Left lung (tissue), 10 donors: ENCODE results near the gene KLF2. TPM values are rescaled to one million over a fixed set of nuclear protein-coding genes. Genes with fewer than 3 reads are reported as not detected.

Experiments used
- ATAC-seq: fragments of 200-7000 bp; cut with Tn5 transposase; one replicate; pipeline ENCODE4 v1.9.1; 2020; ENCODE audit warnings: moderate library complexity
- DNase-seq, 4 donors: peaks; one replicate each; pipeline ENCODE4 v3.0.0-alpha.2; 2013 to 2020
- H3K27ac ChIP-seq, 2 donors: fragments of 200-600 bp; sonication (generic) in 1 of 2; one replicate each; pipeline versions ENCODE4 v1.5.0 to v1.8.0; 2020 to 2021
- H3K27me3 ChIP-seq, 2 donors: fragments of 200-600 bp; sonication (generic) in 1 of 2; one replicate each; pipeline versions ENCODE4 v1.5.0 to v1.8.0; 2020 to 2021
- H3K36me3 ChIP-seq, 2 donors: fragments of 200-600 bp; sonication (generic) in 1 of 2; one replicate each; pipeline versions ENCODE4 v1.5.0 to v1.8.0; 2020 to 2021
- H3K4me1 ChIP-seq, 2 donors: fragments of 200-600 bp; one replicate each; pipeline ENCODE4 v1.8.0; 2021
- H3K4me3 ChIP-seq, 2 donors: fragments of 200-600 bp; sonication (generic) in 1 of 2; one replicate each; pipeline versions ENCODE4 v1.5.0 to v1.8.0; 2020 to 2021; ENCODE audit warnings: mild to moderate bottlenecking in 1 of 2
- H3K9me3 ChIP-seq, 2 donors: fragments of 200-600 bp; sonication (generic) in 1 of 2; one replicate each; pipeline versions ENCODE4 v1.5.0 to v1.8.0; 2020 to 2021
- CTCF ChIP-seq, 2 donors: fragments of 200-600 bp; sonication (generic) in 1 of 2; IDR thresholded peaks; one replicate each; pipeline versions ENCODE4 v1.5.0 to v1.8.0; 2021; ENCODE audit warnings: antibody characterized with exemption in 2 of 2
- intact Hi-C, 2 donors: fragments of 100-400 bp; cut with DNase I; formaldehyde crosslinking; loops; one replicate each; pipeline versions ENCODE4 v1.11.2 to v1.14.2; 2022
- polyA plus RNA-seq, 6 donors: library from polyadenylated mRNA; unstranded; fragments of 120-200 nt; gene quantifications; one replicate each; pipeline ENCODE4 v1.2.1, GENCODE V29; 2013; ENCODE audit not compliant: insufficient read length in 6 of 6
- total RNA-seq, 2 donors: library from RNA; stranded (reverse); fragmentation: NEBNext Ultra II Directional; extraction: Animal tissue kit (Norgen Biotek cat#: 25700); gene quantifications; one replicate each; pipeline ENCODE4 v1.2.1, GENCODE V29; 2021
- donor health status: DM: no; HTN: yes; CAD: no.
- donor health status: DM: no; HTN: no; CAD: no.

KLF2 gene
- total and polyA plus RNA-seq, 8 donors, result 12.9 to 75.9 (median 37.6) TPM

GRCh38 chr19:16376649-16377048 is 52.0 kb downstream of the KLF2 start:
- Histone ChIP-seq H3K36me3 (peaks cover 0 to 48% of the 10 kb centered on the region in 2 donors), H3K27me3 (no peaks in the 10 kb centered on the region), H3K27ac (no peak overlapping the region), H3K9me3 (no peaks in the 10 kb centered on the region), H3K4me3 (no peak overlapping the region), H3K4me1 (peaks cover 14 to 44% of the 10 kb centered on the region in 2 donors)
- intact Hi-C loops, result no loop called here
- no peak for ATAC-seq
- no peak for DNase-seq
- peak in 1 of 2 donors; percentile 42 for TF ChIP-seq CTCF (IDR thresholded peaks at IDR 0.05)

DNA sequence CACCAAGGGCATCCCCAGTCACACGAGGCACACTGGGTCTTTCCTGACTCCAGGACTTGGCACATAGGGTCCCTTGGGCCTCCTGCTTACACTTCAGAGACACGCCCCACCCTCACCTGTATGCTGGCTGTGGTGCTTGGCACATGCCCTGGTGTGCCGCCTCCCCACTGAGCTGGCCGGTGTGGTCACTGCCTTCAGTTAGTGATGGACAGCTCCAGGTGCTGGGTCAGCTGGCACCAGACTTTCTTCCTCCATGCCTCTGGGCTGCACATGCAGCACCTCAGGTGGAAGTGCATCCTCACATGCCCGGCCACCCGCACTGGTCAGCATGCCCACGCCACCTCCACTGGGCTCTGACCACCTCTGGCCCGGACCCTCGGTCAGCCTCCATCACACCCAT is 52.9 kb downstream of the KLF2 start:
- TF ChIP-seq CTCF (IDR thresholded peaks at IDR 0.05), result no peak
- intact Hi-C loops, result no loop called here
- ATAC-seq (no peak), DNase-seq (no peak)
- peaks cover 9 to 44% of the 10 kb centered on the region in 2 donors for H3K4me1 ChIP-seq
- no peaks in the 10 kb centered on the region for H3K27me3 ChIP-seq
- no peaks in the 10 kb centered on the region for H3K9me3 ChIP-seq
- H3K27ac ChIP-seq, result no peak overlapping the region
- peaks cover 0 to 45% of the 10 kb centered on the region in 2 donors for H3K36me3 ChIP-seq
- no peak overlapping the region for H3K4me3 ChIP-seq

Other genes starting within 250 kb of the KLF2 start
- 100 to 1,000 TPM; 437 to 536 TPM for gene TPM4, start 248.3 kb upstream of the KLF2 start, total RNA-seq
- 100 to 1,000 TPM; 553 to 631 (median 558) TPM for gene TPM4, start 248.3 kb upstream of the KLF2 start, polyA plus RNA-seq
- 10 to 100 TPM; 70.7 to 88.8 TPM for gene RAB8A, start 212.9 kb upstream of the KLF2 start, total RNA-seq
- 100 to 1,000 TPM in 1 of 6 donors, 10 to 100 TPM in 5; 64.9 to 102 (median 73.0) TPM for gene RAB8A, start 212.9 kb upstream of the KLF2 start, polyA plus RNA-seq
- 1 to 10 TPM; 7.1 to 8.5 TPM for gene HSH2D, start 181.1 kb upstream of the KLF2 start, total RNA-seq
- 1 to 10 TPM; 1.8 to 2.7 (median 2.1) TPM for gene HSH2D, start 181.1 kb upstream of the KLF2 start, polyA plus RNA-seq
- gene CIB3, start 151.3 kb upstream of the KLF2 start, total RNA-seq, result not detected
- not detected for gene CIB3, start 151.3 kb upstream of the KLF2 start, polyA plus RNA-seq
- gene FAM32A, start 139.4 kb upstream of the KLF2 start, total RNA-seq, result 10 to 100 TPM; 57.1 to 62.3 TPM
- 100 to 1,000 TPM in 4 of 6 donors, 10 to 100 TPM in 2; 94.4 to 109 (median 105) TPM for gene FAM32A, start 139.4 kb upstream of the KLF2 start, polyA plus RNA-seq
- gene AP1M1, start 126.9 kb upstream of the KLF2 start, total RNA-seq, result 10 to 100 TPM; 72.1 to 73.9 TPM
- 10 to 100 TPM; 51.2 to 62.7 (median 54.0) TPM for gene AP1M1, start 126.9 kb upstream of the KLF2 start, polyA plus RNA-seq
- 10 to 100 TPM; 31.9 to 48.1 TPM for gene EPS15L1, start 147.1 kb downstream of the KLF2 start, total RNA-seq
- gene EPS15L1, start 147.1 kb downstream of the KLF2 start, polyA plus RNA-seq, result 10 to 100 TPM; 29.7 to 36.4 (median 33.0) TPM
- not detected for gene CALR3, start 171.3 kb downstream of the KLF2 start, total RNA-seq
- under 1 TPM in 1 of 6 donors, not detected in 5; 0.26 TPM for gene CALR3, start 171.3 kb downstream of the KLF2 start, polyA plus RNA-seq
- 1 to 10 TPM; 4.9 to 6.1 TPM for gene C19orf44, start 171.6 kb downstream of the KLF2 start, total RNA-seq
- 10 to 100 TPM; 12.6 to 18.7 (median 15.6) TPM for gene C19orf44, start 171.6 kb downstream of the KLF2 start, polyA plus RNA-seq
- 10 to 100 TPM; 28.1 to 38.0 TPM for gene CHERP, start 217.6 kb downstream of the KLF2 start, total RNA-seq
- gene CHERP, start 217.6 kb downstream of the KLF2 start, polyA plus RNA-seq, result 10 to 100 TPM; 36.1 to 52.3 (median 43.9) TPM
- gene SLC35E1, start 247.6 kb downstream of the KLF2 start, total RNA-seq, result 10 to 100 TPM; 47.0 to 55.9 TPM
- gene SLC35E1, start 247.6 kb downstream of the KLF2 start, polyA plus RNA-seq, result 10 to 100 TPM; 46.5 to 56.7 (median 50.6) TPM